HFFc6 (cell line): ENCODE measurements around the gene OSBPL8. TPM values are rescaled to one million over a fixed set of nuclear protein-coding genes. Genes with fewer than 3 reads are reported as not detected.

Experiments
- DNase-seq: peaks from one replicate; pipeline ENCODE4 v3.0.0-alpha.2; 2018
- H3K27ac Mint-ChIP-seq: 2 replicates; pipeline ENCODE4 v1.8.0; 2020; ENCODE audit warnings: mild to moderate bottlenecking, mixed read lengths
- H3K27me3 Mint-ChIP-seq: 2 replicates; pipeline ENCODE4 v1.8.0; 2021; ENCODE audit warnings: mild to moderate bottlenecking, moderate library complexity, mixed read lengths; ENCODE audit not compliant: insufficient read depth
- H3K36me3 Mint-ChIP-seq: 2 replicates; pipeline ENCODE4 v1.8.0; 2021; ENCODE audit warnings: low read depth, mixed read lengths
- H3K4me1 Mint-ChIP-seq: 2 replicates; pipeline ENCODE4 v1.8.0; 2020; ENCODE audit warnings: low read depth, mixed read lengths
- H3K4me3 Mint-ChIP-seq: 2 replicates; pipeline ENCODE4 v1.8.0; 2020; ENCODE audit warnings: mild to moderate bottlenecking, moderate library complexity, mixed read lengths
- H3K9me3 Mint-ChIP-seq: 2 replicates; pipeline ENCODE4 v1.8.0; 2020; ENCODE audit warnings: mild to moderate bottlenecking, mixed read lengths
- total RNA-seq, 6 experiments: library from RNA; stranded (reverse); fragmentation: NEBNext Ultra II Directional; extraction: Animal tissue kit (Norgen Biotek cat#: 25700); gene quantifications; 2 replicates in 1 of 6; 3 replicates in 5 of 6; pipeline ENCODE4 v1.2.3, GENCODE V29; 2021
- TF ChIP-seq, protein P1 (sequence below): fragments of 200-600 bp; sonication (generic); IDR thresholded peaks from 2 replicates; pipeline ENCODE4 v1.5.0; 2021; ENCODE audit warnings: antibody characterized with exemption, mild to moderate bottlenecking

OSBPL8 gene
- total RNA-seq, 6 experiments from 2014 or later, result 66.8 to 77.8 (median 71.1) TPM

DNA sequence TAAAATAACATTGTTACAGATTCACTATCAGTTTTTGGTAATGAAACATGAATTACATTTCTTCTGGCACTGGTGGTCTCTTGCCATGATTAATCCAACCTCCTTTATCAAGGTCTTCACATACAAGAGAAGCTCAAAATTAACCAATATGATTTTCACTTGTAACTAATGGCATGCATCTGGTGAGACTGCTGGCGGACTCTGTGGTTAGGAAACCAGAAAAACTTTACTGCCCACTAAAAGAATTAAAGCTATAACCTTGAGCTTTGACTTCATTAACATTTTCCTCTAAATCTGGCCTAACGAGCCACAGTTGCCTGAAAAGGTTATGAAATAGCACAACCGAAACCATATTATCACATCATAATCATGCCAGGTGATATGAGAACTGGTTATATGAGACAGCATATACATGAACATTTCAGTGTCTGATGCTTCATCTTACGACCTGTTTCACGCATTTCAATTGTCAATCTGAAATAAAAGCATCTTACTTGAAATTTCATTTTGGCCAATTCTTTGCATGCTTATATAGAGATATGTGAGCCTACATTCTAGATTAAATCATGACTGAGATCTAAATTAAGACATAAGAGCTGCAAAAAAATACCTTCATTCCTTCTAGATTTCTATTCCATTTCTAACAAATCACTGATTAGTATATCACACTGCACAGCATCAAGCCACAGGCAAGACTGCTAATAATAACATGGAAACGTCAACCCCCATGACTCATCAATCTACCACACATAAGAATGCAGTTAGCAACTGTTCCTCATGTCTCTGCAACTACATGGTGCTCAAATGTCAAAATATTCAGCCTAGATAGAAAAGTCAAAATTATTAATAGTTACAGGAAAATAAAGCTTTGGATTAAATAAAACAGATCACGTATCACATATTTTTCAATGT, 89.3 kb downstream of the OSBPL8 start:
- Mint-ChIP-seq H3K36me3 (no peaks in the 10 kb centered on the region), H3K27me3 (peaks cover 1% of the 10 kb centered on the region; the same call in 1 of the 2 replicates), H3K27ac (no peak overlapping the region), H3K4me1 (peaks cover 11% of the 10 kb centered on the region), H3K9me3 (no peaks in the 10 kb centered on the region), H3K4me3 (no peak overlapping the region)
- TF ChIP-seq, protein P1, sequence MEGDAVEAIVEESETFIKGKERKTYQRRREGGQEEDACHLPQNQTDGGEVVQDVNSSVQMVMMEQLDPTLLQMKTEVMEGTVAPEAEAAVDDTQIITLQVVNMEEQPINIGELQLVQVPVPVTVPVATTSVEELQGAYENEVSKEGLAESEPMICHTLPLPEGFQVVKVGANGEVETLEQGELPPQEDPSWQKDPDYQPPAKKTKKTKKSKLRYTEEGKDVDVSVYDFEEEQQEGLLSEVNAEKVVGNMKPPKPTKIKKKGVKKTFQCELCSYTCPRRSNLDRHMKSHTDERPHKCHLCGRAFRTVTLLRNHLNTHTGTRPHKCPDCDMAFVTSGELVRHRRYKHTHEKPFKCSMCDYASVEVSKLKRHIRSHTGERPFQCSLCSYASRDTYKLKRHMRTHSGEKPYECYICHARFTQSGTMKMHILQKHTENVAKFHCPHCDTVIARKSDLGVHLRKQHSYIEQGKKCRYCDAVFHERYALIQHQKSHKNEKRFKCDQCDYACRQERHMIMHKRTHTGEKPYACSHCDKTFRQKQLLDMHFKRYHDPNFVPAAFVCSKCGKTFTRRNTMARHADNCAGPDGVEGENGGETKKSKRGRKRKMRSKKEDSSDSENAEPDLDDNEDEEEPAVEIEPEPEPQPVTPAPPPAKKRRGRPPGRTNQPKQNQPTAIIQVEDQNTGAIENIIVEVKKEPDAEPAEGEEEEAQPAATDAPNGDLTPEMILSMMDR, result no peak
- DNase-seq, result peak; percentile 85

DNA sequence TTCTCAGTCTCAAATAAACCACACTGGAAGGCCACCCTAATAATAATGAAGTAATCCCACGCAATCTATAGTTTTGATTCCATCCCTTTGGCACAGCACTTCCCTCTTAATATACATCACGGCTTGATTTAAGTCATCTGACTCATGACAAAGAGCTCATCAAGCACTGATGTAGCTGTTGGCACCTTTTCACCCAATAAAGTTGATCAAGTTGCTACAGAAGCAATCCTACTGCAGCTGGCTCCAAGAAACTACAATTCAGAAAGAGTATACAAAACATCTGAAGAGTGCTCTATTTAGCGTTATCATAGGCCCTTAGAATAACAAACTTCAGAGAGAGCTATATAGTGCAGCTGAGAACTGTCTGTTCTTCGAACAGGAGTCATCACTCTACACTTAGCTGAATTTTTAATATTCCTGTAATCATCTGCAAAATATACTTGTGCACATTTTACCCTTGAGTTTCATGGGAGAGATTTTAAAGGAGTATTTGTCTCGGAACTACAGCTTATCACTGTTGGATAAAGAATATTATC, 94.9 kb downstream of the OSBPL8 start:
- no peak for DNase-seq
- H3K9me3 Mint-ChIP-seq, result no peaks in the 10 kb centered on the region
- peaks cover 45% of the 10 kb centered on the region for H3K4me1 Mint-ChIP-seq
- H3K4me3 Mint-ChIP-seq, result no peak overlapping the region
- no peak overlapping the region for H3K27ac Mint-ChIP-seq
- TF ChIP-seq, protein P1, result no peak
- H3K36me3 Mint-ChIP-seq, result no peaks in the 10 kb centered on the region
- peaks cover 1% of the 10 kb centered on the region; the same call in 1 of the 2 replicates for H3K27me3 Mint-ChIP-seq

DNA sequence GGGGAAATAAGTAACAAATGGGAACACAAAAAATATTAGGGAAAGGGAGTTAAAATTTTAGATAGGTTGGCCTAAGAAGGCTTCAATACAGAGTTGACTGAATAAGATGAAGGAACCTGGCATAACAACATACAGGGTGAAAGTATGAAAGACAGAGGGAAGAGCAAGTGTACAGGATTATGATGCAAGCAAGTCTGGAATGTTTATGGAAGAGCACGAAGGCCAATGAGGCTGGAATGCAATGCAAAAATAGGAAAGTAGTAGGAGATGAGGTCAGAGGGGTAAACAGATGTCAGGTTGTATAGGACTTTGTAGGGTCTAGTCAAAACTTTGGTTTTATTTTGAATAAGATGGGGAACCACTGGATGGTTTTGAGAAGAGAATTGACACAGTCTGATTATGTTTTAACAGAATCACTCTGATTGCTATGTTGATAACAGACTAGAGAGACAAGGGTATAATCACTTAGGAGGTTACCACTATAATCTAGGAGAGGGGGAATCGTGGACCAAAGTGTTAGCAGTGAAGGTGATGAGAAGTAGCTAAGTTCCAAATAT, 96.8 kb downstream of the OSBPL8 start:
- no peaks in the 10 kb centered on the region for H3K36me3 Mint-ChIP-seq
- H3K4me3 Mint-ChIP-seq, result no peak overlapping the region
- H3K27me3 Mint-ChIP-seq, result peaks cover 1% of the 10 kb centered on the region; the same call in 1 of the 2 replicates
- H3K27ac Mint-ChIP-seq, result peak overlapping the region; percentile 36; the same call in 1 of the 2 replicates
- H3K4me1 Mint-ChIP-seq, result peaks cover 47% of the 10 kb centered on the region
- TF ChIP-seq, protein P1, result no peak
- no peaks in the 10 kb centered on the region for H3K9me3 Mint-ChIP-seq
- no peak for DNase-seq

DNA sequence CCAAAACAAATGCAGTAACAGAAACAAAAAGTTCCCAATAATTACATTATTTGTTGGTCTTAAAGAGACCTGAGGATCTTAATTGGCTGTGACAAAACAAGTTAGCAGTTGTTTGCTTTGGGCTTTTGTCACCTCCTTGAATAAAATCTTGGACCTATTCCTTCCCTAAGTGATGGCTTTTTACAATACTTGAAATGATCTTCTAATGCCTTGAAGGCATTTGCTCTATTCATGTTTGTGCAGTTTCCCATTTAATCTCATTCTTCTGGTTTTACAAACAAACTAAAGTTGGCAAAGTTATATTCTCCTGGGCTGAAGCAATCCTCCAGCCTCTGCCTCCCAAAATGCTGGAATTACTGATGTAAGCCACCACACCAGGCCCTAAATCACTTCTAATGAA, 98.8 kb downstream of the OSBPL8 start:
- Mint-ChIP-seq H3K4me1 (peaks cover 48% of the 10 kb centered on the region), H3K9me3 (no peaks in the 10 kb centered on the region)
- DNase-seq, result no peak

DNA sequence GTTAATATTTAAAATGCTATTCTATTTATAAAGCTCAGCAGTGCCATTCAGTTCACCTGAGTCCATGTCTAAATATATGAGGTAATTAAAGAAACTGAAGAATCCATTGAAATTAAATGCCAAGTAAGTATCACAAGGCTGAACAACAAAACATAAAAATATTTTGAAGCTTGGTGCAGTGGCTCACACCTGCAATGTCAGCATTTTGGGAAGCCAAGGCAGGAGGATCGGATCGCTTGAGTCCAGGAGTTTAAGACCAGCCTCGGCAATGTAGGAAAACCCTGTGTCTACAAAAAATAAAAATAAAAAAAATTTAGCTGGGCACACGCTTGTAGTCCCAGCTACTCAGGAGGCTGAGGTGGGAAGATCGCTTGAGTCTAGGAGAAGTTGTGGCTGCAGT, 101.8 kb downstream of the OSBPL8 start:
- TF ChIP-seq, protein P1, result no peak
- no peaks in the 10 kb centered on the region for H3K9me3 Mint-ChIP-seq
- H3K4me3 Mint-ChIP-seq, result no peak overlapping the region
- peaks cover under 1% of the 10 kb centered on the region; the same call in 1 of the 2 replicates for H3K36me3 Mint-ChIP-seq
- no peak for DNase-seq
- H3K4me1 Mint-ChIP-seq, result peaks cover 55% of the 10 kb centered on the region
- no peak overlapping the region for H3K27ac Mint-ChIP-seq
- no peaks in the 10 kb centered on the region for H3K27me3 Mint-ChIP-seq

More for the DNA sequence above, 98.8 kb downstream of the OSBPL8 start:
- Mint-ChIP-seq H3K36me3 (no peaks in the 10 kb centered on the region), H3K27ac (no peak overlapping the region), H3K4me3 (no peak overlapping the region), H3K27me3 (no peaks in the 10 kb centered on the region)
- TF ChIP-seq, protein P1, result no peak
